Measurements from ENCODE around the gene RASD1.
"Not testable (repeated sequence)": the region's sequence is repeated elsewhere in the genome, so short reads cannot be mapped to it uniquely, and the experiment has no call there.

The RASD1 gene

DNA sequence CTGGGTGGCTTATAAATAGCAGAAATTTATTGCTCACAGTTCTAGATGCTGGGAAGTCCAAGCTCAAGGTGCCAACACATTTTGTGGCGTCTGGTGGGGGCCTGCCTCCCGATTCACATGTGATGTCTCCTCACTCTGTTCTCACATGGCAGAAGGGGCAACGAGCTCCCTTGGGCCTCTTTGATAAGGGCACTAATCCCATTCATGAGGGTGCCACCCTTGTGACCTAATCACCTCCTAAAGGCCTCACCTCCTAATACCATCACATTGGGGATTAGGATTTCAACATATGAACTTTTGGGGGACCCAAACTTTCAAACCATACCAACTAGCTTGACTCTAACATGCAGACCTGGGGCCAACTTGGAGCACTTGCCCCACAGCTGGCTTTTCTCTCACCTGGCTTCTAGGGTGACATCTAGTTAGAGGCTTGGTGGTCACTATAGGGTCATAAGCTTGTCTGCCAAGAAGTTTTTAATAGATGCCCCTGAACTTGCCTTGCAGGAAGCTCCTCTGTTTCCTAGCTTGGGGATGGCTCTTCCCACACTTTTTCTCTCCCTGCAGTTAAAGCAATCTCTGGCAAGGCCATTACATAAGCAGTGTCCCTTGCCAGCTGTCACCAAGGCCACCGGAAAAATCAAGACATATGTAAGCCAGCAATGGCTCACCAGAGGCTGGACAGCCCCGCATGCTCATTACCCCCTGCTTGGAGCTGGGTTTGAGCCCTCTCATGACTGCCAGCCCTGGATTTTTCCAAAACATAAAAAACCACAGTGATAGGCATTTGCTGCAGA is 27.8 kb downstream of the RASD1 start:
- no peak for DNase-seq

DNA sequence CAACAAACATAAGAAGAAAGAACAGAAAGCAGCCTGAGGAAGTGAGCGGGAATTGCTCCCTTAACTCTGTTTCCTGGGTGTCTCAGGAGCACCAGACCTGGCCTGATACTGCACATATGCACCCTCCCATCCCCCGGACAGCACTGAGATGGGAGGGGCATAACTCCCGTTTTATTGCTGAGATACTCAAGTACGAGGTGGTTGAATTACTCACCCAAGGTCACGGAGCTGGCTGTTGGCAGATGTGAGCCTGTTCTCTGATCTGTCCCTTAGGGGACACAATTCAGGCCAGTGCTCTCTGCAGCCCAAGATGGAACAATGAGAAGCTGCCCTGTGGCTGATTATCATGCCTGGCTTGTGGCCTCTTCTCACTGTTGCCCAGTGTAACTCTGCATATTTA is 28.5 kb downstream of the RASD1 start:
- DNase-seq: no peak

DNA sequence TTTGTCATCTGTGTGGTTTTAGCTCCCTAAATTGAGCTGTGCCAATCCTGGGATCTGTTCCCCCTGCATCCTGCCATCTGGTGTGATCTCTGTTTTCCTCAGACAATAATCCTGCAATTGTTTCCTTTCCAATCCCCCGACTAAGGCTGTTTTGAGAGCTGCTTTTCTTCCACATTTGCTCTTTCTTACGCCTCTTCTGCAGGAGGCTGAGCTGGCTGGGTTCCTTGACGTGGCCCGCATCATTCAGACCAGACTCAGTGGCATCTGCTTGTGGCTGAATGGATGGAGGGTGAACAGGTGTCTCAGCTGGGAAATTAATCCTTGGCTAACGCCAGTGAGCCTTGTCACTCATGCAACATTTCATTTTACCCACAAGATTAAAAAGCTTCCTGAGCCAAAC is 29.2 kb downstream of the RASD1 start:
- DNase-seq: no peak

DNA sequence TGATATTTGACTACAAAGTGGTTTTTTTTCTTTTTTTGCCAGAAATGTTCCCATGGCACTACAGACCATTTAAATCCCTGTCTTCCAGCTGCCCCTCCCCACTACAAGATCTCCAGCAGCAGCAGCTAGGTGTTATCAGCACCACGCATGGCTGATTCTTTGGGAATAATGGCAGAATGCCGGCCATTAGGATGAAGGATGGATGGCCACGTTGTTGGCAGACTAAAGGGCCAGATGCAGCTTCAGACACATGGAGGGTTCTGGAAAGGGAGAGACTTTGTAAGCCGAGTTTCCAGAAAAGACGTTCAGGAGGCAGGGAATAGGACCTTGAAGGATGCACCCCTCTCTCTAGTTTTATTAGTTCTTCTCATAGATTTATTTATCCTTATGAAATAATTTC is 29.7 kb downstream of the RASD1 start:
- no peak for DNase-seq

DNA sequence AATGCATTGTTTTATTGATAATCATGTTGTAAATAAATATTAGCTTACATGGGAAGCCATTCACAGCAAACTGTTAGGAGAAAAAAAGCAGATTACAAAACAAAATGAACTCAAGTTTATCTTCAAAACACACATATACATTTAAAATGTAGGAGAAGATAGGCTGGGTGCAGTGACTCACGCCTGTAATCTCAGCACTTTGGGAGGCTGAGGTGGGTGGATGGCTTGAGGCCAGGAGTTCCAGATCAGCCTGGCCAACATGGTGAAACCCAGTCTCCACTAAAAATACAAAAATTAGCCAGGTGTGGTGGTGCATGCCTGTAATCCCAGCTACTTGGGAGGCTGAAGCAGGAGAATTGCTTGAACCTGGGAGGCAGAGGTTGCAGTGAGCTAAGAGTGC is 30.3 kb downstream of the RASD1 start:
- DNase-seq: not testable (repeated sequence)

DNA sequence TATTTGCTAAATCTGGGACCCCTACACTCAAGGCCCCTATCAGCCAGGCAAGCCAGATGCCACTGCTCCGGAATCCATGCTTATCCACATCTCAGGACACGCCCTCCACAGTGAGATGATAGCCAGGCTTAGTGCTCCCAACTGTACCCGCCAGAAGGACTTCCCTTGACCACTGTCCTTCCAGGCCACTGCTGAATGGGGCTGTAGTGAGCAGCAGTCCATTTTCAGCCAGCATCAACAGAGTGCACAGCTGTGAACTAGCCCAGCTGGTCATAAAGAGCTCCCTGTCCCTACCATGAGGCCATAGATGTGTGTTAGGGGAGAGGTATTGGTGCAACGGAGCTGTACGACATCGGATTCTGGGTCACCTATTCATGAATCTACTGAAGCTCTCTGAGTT is 32.4 kb downstream of the RASD1 start:
- no peak for DNase-seq

DNA sequence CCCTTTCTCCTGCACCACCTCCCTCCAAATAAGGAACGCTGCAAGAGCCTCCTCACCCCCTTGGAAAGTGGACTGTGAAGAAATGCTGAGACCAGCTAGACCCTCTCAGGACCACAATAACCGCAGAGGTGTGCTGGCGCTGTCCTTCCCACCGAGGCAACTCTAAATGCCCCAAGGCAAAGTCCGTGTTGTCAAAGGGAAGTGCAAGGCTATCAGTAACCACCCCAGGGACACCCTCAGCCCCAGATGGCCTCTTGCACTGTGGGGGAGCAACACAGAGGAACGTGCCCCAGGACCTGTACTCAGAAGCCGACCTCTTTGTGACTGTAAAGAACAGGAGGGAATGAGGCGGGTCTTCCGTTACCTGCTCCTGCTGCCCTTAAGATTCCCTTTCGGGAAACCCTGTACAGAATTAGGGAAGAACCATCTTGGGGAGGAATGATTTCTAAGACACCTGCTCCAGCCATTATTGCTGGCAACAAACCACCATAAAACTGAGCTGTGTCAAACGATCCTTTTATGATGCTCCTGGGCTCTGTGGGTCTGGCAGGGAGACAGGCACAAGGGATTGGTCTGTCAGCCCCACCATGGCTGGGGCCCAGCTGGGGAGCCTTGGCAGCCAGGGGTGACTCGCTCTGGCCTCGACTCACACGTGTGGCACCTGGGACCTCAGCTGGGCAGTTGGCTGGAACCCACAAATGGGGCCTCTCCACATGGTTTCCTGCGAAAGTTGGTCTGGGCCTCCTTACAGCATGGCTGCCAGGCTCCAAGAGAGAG is 34.0 kb downstream of the RASD1 start:
- DNase-seq: no peak

DNA sequence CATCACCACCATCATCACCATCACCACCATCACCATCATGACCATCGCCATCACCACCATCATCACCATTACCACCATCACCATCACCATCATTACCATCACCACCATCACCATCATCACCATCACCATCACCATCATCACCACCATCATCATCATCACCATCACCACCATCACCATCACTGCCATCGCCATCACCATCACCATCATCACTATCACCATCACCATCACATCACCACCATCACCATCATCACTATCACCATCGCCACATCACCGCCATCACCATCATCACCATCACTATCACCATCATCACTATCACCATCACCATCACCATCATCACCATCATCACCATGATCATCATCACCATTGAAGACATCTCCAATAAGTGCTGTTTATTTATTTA is 36.2 kb downstream of the RASD1 start:
- DNase-seq: no peak

DNA sequence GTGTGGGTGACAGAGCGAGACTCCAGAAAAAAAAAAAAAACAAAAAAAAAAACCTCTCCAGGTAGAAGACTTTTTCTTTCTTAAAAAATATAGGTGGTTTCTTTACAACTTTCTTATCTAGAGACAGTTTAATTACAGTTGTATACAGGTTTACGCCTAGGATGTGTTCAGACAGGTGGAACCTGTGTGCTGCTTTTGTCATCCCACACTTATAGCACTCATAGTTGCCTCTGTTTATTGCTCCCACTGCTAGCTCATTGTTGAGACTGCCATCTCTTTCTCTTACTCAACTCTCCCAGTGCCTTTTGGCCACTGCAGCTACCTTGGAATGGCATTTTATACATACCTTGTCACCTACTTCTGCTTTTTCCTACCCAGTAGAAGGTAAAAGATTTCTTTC is 38.5 kb downstream of the RASD1 start:
- no peak for DNase-seq

DNA sequence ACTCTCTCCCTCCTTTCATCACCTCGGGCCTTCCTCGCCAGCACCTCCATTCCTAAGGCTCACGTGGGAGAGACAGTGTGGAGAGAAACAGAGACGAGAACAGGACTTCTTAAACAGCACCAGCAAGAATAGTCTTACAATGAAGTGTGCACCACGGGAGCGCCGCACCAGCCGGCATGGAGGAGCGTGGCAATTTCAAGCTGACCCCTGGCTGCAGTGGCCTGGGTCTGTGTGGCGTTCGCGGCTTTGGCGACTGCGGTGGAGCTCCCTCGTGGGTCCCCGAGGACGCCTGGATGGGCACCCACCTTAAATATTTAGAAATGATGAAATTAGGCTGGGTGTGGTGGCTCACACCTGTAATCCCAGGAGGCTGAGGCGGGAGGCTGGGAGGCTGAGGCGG is 39.9 kb downstream of the RASD1 start:
- DNase-seq: no peak

DNA sequence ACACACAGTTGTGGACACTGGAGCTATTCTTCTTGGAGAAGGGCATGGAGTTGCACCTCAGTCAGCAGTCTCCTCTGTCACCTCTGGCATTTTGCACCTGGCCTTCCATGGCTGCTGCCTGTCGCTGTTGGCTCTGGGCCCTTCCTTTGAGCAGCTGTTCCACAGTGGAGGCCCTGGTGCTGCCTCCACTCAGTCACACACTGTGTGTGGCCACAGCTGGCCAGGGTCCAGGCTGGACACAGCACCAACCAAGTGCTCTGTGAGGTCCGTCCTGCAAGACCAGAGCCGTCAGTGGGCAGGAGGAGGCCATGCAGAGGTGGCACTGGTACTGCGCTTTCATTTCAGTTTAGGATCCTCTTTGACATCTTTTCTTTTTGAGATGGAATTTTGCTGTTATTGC is 41.0 kb downstream of the RASD1 start:
- no peak for DNase-seq

DNA sequence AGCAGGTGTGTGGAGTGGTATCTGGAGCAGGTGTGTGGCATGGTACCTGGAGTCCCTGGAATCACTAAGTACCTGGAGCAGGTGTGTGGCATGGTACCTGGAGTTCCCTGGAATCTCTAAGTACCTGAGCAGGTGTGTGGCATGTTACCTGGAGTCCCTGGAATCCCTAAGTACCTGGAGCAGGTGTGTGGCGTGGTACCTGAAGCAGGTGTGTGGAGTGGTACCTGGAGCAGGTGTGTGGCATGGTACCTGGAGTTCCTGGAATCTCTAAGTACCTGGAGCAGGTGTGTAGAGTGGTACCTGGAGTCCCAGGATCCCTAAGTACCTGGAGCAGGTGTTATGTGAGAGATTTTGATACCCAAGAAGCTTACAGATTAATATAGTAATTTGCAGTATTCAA is 41.5 kb downstream of the RASD1 start:
- not testable (repeated sequence) for DNase-seq

DNA sequence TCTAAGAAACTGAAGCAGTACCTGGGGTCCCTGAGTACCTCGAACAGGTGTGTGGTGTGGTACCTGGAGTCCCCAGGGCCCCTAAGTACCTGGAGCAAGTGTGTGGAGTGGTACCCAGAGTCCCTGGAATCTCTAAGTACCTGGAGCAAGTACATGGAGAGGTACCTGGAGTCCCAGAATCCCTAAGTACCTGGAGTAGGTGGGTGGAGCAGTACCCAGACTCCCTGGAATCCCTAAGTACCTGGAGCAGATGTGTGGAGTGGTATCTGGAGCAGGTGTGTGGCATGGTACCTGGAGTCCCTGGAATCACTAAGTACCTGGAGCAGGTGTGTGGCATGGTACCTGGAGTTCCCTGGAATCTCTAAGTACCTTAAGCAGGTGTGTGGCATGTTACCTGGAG is 41.9 kb downstream of the RASD1 start:
- no peak for DNase-seq

DNA sequence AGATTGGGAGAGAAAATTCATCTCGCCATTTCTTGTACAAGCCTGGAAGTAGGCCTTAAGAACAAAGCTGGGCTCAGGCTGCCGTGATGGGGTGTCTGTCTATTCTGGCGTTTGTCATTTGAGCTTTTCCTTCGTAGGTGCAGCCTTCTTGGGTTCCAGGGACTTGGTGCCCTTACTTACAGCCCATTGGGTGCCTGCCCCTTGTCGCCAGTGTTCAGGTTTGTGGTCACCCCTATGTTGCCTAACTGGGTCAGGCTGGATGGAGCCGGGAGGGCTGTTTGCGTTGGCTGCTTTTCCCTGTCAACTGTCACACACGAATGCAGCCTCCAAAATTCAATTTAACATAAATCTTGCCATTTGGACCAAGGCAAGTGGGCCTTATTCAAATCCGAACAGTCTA is 43.1 kb downstream of the RASD1 start:
- no peak for DNase-seq

DNA sequence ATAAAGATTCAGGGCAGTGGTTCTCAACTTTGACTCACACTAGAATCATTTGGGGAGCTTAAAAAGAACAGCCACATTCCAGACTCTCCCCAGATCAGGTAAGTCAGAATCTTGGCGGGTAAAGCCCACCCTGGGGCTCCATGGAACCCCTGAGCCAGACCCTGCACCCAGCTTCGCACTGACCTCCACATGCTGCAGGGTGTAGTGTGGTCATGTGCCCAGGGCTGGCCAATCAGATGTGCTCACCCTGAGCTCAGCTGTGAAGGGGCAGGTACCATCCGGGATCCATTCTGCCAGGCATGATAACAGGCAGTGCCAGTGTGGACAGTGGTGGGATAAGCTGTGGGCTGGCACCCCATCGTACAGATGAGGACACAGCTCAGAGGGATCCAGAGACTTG is 47.5 kb downstream of the RASD1 start:
- DNase-seq: no peak

DNA sequence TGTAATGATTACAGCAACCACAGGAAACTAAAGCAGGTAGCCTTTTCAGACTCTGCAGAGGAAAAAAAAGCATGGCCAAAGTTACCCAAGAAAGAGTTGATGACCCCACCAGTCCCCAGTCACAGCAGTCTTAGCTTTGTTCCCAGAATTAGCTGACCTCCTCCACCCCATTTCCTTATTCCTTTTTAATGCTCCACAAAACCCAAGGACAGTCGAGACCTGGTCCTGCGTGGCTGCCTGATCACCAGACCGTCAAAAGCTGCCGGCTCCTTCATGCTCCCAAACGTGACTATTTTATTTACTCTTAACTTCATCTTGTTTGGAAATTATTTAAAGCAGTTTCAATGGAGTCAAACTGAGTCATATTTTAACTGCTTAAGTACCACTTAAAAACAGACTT is 48.1 kb downstream of the RASD1 start:
- DNase-seq: no peak

DNA sequence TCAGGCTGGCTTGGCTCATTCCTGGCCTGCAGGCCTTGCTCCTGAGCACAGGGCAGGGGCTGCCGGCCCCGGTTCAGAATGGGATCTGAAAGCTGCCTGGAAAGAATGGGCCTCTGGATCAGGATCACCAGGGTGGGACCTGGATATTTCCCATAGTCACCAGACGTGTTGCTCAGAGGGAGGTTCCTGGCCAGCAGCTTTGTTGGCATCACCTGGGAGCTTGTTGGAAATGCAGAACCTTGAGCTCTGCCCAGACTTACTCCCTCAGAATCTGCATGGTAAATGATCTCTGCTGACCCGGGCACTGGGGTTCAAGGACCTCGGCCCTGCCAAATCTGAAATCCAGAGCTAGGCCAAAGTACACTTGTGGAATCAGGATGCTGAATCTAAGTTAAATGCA is 48.9 kb downstream of the RASD1 start:
- no peak for DNase-seq

DNA sequence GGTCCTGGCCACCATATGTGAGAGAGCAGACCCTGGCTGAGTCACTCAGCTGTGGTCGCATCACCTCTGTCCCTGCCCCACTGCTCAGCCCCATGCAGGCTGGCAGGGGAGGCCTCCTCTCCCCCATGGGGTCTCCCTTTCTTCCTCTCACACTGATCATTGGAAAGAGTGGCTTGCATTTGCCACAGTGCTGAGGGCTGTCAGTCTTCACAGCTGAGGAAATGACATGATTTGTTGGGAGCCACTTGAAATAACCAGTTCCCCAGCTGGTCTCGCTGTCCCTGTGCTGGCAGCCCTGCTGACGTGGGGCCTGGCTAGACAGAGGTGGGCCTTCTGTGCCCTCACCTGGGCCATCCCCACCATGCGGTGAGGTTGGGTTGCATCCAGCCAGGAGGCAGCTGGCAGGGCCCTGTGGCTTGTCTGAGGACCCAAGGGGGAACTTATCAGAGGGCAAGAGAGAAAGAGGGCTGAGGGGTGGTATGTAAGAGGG is 49.5 kb downstream of the RASD1 start:
- DNase-seq: no peak

DNA sequence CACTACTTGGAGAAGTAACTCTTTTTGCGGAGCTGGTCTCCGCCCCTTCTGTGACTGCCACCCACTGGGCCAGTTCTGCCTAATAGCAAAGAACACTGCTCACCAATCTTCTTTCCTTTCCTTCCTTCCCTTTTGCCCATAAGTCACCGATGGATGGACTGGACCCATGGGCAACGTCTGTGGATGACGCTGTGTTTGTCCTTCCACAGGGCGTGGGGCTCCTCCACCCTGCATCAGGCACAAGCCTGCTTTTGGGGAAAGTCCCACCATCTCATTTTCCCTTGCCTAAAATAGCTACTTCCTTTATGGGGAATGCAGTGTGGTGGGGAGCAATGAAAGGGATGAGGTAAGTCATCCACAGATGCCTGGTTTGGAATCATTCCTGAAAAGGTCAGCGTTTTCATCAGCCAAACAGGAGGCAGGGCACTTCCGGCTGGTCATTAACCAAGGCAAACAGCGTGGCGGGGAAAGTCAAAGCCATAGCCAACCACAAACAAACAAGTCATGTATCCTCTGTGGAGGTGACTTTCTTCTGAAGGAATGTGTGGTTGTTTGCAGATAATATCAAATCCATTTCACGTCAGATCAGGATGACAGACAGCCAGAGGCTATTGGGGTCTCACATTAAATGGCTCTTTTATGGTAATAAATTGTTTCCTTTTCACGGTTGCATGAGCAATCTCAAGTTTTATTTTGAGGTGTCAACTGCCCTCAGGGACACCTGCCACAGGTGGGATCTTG is 50.1 kb downstream of the RASD1 start:
- no peak for DNase-seq

DNA sequence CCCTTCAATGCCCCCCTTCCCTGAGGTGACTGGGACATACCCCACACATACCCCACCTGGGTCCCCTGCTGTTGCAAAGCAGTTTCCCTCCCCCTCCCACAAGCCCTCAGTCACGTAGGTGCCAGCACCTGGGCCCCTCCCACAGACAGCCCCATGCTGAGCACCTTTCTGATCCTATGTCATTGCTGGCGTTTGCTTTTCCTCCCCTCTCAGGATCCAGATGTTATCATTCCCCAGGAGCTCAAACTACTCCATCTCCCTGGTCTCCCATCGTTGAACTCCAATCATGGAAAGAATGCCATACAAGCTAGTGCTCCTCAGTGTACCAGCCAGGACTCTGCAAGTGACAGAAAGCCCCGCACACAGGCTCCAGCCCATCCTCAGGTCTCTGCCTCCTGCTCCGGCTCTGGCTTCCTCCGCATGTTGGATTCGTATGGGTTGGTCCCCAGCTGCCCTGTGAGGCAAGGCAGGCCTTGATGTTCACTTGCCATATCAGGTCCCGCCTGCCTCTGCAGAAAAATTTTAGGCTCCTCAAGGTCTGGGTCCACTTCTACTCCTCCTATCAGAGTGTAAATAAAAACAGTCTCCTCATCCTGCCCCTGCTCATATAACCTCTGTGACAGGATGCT is 50.8 kb downstream of the RASD1 start:
- DNase-seq: no peak

Measured in activated CD8-positive, alpha-beta memory T cell treated with anti-CD3 and anti-CD28 coated beads, Interleukin-2, amount 50 U/mL, for 4 hours (primary cell).